ENCODE results near the gene ZNF774.

DNA sequence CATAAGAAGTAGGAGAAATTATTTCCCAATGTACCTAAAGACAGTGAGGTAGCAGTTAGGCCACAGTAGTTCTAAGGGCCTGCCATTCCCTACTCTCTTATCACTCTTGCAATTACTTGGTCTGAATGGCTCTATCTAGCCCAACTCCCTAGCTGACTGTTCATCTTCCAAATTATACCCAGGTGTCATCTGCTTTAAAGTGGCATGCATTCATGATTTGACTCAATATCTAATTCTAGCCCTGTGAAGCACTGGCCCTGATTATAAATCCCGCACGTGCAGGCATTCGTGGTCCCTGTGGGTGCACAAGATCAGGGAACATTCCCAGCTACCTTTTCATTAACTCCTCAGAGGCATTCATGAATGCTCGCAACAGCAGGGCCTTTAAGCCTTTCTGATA is 43.1 kb upstream of the ZNF774 start:
- TF ChIP-seq, protein P1, sequence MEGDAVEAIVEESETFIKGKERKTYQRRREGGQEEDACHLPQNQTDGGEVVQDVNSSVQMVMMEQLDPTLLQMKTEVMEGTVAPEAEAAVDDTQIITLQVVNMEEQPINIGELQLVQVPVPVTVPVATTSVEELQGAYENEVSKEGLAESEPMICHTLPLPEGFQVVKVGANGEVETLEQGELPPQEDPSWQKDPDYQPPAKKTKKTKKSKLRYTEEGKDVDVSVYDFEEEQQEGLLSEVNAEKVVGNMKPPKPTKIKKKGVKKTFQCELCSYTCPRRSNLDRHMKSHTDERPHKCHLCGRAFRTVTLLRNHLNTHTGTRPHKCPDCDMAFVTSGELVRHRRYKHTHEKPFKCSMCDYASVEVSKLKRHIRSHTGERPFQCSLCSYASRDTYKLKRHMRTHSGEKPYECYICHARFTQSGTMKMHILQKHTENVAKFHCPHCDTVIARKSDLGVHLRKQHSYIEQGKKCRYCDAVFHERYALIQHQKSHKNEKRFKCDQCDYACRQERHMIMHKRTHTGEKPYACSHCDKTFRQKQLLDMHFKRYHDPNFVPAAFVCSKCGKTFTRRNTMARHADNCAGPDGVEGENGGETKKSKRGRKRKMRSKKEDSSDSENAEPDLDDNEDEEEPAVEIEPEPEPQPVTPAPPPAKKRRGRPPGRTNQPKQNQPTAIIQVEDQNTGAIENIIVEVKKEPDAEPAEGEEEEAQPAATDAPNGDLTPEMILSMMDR (IDR thresholded peaks at IDR 0.05), result no peak
- TF ChIP-seq ZFX (IDR thresholded peaks at IDR 0.05; ENCODE audit: borderline replicate concordance), result no peak
